HG03159 (cell line): ENCODE results near the gene FTHL17.
A peak's percentile ranks its signal among the peaks of the same experiment; 100 is the strongest.

ENCODE experiments used
- ATAC-seq: cut with Tn5 transposase; IDR thresholded peaks from one replicate; pipeline ENCODE4 v1.9.1; 2021; ENCODE audit warnings: mild to moderate bottlenecking, moderate library complexity; ENCODE audit not compliant: unreplicated experiment

FTHL17 gene

DNA sequence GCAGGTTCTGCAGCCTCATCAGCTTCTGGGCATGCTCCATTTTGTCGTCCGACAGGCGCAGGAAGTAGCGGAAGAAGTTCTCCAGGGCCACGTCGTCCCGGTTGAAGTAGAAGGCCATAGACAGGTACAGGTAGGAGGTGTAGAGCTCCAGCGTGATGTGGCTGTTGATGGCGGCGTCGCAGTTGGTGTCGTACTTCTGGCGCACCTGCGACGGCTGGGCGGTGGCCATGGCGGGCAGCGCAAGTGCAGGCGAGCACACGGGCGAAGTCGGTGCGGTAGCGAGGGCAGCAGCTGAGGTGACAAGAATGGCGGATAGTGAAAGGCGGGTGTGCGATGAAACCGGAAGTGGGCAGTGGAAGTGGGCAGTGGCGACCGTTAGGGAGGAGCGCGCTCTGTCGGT lies at the start of gene FTHL17:
Gene FTHL17, minus strand, starts transcription at position 317 of the 400 bp plus-strand sequence. Its CDS starts 88 bp downstream, at position 229.
- no peak for ATAC-seq

DNA sequence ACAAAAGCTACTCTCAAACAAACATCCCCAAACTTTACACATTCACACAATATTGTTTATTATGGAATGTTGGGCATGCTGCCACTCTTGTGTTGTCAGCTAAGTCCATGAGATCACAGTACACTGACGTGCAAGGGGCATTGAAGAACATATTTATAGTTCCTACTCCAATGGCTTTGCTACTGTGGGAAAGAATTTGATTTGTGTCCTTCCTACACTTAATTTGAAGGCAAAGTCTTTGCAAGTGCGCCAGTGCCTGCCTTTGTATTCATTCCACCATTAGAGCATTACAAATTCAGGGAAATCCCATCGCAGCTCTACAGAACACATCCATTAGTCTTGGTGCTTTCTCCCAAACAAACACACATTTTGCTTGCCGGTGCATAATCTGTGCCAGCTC lies 45.4 kb upstream of the FTHL17 start:
- no peak for ATAC-seq

GRCh38 chrX:31115398-31115797 lies 43.6 kb upstream of the FTHL17 start:
- no peak for ATAC-seq

GRCh38 chrX:31114858-31115257 lies 43.0 kb upstream of the FTHL17 start:
- ATAC-seq: no peak

- ATAC-seq: no peak
These were observed 40.6 kb upstream of the FTHL17 start for GRCh38 chrX:31112226-31112999.

DNA sequence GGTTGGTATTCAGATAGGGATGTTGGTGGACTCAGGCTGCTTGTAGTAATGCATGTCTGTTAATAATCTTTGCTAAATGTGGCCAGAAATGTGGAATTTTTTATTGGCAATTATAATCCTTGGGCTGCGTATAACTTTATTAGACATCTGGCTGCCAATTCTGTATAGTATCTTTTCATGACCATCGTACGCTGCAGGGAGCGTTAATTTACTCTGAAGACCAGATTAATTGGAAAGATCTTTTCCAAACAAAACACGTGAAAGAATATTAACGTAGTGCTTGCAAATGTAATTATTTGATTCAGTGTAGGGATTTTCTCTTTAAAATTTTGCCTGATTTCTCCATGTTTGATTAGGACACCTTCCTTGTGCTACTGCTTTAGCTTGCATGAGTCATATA lies 38.8 kb upstream of the FTHL17 start:
- no peak for ATAC-seq

DNA sequence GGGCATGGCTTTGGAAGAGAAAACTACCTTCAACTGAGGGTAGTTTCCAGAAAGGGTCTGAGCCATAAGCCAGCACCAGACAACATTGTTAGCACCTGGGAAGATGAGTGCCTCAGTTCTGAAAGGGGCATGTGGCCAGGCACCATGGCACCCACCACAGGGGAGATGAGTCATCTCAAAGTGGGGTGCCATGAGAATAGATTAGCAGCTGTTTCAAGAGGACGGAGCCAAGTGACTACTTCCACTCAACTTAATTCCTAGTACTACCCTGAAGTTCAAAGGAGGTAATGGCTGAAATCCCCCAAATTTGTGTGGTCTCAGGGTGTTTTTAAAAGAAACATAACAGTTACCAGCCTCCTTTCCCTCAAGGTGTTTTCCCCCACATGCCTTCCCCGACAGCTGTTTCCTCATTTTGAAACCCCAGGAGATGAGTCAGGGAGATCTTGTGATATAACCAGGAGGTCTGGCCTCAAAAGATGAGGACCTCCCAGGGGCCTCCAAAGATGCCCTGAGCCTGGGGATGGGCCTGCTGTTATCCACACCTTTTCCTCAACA lies 27.8 kb upstream of the FTHL17 start:
- peak; percentile 75 for ATAC-seq

GRCh38 chrX:31098079-31098478 lies 26.2 kb upstream of the FTHL17 start:
- no peak for ATAC-seq

DNA sequence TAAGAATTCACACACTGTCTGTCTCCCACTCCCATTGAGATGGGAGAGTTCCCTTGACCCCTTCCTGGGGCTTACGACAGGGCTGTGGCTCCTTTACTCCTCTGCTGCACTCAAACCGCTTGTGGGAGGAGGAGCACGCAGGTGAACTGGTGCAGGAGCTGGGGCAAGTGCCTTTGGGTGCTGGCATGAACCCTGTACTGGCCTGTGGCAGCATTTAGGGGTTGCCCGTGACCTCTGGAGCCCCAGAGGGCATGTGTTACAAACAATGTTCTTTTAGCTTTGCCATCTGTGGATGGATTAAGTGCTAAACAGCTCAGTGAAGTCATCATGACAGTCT lies 21.8 kb upstream of the FTHL17 start:
- ATAC-seq: peak; percentile 21

DNA sequence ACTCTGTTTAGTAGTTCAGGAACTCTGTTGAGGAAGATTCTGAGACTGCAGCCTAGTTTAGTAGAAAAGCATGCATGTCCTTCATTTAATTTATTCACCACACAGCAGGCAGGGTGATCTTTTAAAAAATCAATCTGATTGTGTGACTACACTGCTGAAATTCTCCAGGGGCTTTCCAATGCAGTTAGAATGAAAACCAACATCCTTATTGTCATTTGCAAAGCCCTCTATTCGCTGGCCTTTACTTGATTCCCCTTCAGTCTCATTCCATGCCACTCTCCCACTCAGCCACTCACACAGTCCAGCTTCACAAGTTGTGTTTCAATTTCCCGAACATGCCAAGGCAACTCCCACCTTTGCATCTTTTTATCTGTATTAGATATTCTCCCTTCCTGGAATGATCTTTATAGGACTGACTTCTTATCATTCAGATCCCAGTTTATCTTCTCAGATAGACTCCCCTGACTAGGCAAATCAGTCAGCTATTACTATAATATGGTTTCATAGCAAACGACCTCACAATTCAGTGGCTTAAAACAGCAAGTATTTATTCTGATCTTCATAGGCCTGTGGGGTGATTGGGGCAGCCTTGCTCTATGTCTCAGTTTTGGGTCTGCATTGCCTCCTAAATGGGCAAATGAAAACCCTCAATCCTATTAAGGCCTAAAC lies 21.3 kb upstream of the FTHL17 start:
- ATAC-seq: peak; percentile 64

GRCh38 chrX:31092476-31092875 lies 20.6 kb upstream of the FTHL17 start:
- ATAC-seq: no peak

DNA sequence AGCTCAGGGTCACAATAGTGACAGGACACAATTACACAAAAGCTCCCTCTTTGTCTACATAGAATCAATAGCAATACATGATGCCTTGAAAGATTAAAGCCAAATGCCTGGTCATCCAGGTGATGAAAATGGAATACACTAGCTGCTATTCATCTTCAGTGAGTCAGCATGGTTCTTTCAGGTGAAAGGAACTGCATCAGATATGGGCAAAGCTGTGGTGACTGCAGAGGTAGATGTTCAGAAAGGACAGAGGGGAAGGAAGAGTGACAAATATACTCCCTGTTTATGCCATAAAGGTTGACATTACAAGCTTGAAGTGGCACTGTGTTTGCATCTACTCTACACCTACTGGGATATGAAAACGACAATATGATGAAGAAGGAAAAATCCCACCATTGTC lies 20.0 kb upstream of the FTHL17 start:
- ATAC-seq: no peak

DNA sequence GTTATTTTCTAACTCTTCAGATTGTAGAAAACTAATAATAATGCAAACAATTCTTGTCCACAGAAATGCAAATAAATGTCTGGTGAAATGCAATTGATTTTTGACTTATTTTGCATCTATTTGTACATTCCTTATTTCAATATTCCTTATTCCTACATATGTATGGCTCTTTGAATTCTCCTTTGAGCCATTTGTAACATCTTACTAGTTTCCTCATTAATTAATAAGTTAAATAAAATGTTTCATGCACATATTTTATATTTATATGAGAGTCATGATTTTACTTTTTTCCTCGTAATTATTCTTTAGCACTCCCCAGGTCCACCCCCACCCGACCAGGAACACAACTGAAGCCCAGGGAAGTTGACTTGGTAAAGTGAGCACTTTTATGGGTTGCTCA lies 2.7 kb upstream of the FTHL17 start:
- no peak for ATAC-seq

- no peak for ATAC-seq
These were observed 579 bp downstream of the FTHL17 start for GRCh38 chrX:31071262-31071661.

DNA sequence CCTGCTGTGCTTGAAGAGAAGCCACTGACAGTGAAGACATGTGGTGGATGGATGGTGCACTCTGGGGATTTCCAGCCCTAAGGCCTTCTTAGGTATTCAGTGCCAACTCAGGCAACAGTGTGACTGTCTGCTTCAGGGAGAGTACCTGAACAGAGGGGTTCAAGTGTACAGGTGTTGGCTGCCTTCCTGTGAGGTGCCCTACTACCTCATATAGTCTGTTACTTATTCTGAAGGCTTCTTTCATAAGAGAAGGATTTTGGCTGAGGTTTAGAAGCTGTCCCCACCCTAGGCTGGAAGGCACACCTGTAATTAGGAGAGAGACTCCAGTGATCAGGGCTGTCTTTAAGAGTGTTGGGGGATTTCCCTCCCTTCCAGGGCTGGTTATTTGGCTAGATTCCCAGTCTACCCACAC lies 1.8 kb downstream of the FTHL17 start:
- ATAC-seq: peak; percentile 62

GRCh38 chrX:31063114-31063513 lies 8.7 kb downstream of the FTHL17 start:
- ATAC-seq: no peak

GRCh38 chrX:31061091-31061490 lies 10.8 kb downstream of the FTHL17 start:
- ATAC-seq: peak; percentile 79

- no peak for ATAC-seq
These were observed 11.8 kb downstream of the FTHL17 start for GRCh38 chrX:31060016-31060415.

DNA sequence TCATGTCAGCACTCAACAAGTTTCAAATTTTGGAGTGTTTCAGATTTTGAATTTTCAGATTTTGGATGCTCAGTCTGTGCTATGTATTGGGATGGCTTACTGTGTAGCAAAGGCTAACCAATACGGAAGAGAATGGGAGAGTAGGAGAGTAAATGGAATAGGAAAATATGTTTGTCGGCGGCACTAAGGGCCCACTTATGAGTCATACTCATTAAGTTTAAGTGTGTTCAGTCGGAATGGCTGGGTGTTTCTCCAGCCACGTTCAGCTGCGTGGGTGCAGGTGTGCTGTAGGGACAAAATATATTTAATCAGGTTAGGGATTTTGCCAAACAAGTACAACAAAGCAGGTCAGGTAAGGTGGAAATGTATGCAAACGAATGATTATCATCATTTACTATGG lies 13.6 kb downstream of the FTHL17 start:
- ATAC-seq: no peak

DNA sequence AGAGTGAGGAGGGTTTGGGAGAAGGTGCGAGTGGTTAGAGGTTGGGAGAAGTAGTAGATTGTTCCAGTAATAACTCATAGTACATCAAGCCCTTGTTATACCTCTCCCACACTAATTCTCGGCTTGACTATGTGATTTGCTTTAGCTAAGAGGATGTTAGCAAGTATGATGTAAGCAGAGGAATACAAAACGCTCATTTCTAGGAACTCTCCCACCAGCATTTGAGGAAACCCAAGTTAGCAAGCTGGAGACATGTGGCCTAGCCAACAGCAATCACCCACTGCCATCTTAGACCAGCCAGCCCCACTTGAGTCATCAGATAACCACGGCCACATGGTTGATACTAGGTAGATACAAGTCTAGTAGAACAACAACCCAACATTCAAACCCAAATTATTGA lies 14.2 kb downstream of the FTHL17 start:
- no peak for ATAC-seq

DNA sequence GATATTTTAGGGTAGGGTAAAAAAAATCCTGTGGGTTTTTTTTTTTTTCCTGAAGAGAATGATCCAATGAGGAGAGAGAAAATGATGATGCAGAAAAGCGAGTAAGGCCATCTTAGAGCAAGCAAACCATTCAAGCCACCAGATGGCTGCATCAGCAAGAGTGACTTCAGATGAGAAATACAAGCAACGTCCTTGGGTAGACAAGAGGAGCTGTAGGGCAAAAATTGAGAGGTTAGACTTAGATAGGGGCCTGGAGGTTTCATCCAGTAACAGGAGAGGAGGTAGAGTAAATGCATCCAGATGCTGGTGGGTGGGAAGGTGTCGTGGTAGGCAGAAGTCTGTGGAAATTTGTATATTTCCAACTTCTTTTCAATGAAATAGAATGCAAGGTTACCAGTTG lies 14.6 kb downstream of the FTHL17 start:
- no peak for ATAC-seq

DNA sequence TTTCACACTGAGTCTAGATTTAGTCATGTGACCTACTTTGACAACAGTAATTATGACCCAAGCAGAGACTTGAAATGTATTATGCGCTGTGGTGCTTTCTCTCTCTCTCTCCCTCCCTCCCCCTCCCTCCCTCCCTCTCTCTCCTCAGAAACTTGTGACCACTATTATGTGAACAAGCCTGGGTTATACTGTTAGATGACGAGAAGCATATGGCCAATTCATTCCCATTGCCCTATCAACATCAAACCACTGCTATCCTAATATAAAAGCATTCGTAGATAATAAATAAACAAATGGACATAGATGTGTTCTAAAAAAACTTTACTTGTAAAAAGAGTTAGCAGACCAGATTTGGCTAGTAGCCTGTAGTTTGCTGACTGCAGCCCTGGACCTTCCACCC lies 18.2 kb downstream of the FTHL17 start:
- no peak for ATAC-seq
